HG03139 (cell line): ENCODE results near the gene PUM1.

Experiments used
- ATAC-seq: cut with Tn5 transposase; IDR thresholded peaks from one replicate; pipeline ENCODE4 v1.9.1; 2021; ENCODE audit not compliant: unreplicated experiment

Gene PUM1

DNA sequence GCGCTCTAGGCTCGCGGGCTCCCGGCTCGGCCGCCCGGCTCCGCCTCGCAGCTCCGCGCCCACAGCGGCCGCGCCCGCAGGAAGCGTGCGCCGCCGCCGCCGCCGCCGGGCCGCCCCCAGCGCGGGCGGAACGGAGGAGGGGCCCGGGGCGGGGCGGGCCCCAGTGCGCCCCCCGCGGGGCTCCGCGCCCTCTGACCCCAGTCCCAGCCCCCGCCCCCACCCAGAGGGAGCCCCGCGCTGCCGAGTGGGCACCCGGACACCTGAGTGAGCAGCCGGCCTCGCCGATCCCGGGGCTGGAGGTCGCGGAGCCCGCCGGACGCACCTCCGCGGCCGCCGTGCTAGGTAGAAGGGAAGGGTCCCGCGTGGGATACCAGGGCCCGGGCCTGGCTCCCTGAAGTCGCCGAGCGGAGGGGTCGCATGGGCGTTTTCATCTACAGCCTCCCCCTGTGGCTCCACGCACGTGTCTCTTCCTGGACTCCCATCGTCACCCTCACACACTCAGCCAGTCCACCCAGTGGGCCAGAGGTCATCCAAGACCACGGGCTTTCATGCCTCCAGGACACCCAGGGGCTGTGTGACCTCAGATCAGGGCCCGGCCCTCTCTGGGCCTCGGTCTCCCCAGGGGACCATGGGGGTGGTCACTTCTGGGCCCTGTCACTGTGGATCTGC, 156.7 kb downstream of the PUM1 start, which contains the start of gene SDC3:
Gene SDC3 (minus strand): TSS at position 63 of the 669 bp plus-strand sequence. CDS start 172 bp downstream, outside the sequence.
- no peak for ATAC-seq

DNA sequence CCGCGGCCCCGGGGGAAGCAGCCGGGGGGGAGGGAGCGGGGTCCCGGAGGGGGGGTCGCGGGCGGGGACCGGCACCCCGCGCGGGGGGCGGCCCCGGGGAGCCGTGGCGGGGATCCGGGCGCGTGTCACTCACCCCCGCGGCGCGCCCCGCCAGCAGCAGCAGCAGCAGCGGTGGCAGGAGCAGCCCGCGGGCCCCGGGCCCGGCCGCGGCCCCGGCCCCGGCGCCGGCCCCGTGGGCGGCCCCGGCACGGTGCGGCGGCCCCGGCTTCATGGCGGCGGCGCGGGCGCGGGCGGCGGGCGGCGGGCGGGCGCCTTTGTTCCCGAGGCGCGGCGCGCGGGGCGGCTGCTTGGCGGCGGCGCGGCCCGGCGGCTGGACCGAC, 157.2 kb downstream of the PUM1 start:
- no peak for ATAC-seq

DNA sequence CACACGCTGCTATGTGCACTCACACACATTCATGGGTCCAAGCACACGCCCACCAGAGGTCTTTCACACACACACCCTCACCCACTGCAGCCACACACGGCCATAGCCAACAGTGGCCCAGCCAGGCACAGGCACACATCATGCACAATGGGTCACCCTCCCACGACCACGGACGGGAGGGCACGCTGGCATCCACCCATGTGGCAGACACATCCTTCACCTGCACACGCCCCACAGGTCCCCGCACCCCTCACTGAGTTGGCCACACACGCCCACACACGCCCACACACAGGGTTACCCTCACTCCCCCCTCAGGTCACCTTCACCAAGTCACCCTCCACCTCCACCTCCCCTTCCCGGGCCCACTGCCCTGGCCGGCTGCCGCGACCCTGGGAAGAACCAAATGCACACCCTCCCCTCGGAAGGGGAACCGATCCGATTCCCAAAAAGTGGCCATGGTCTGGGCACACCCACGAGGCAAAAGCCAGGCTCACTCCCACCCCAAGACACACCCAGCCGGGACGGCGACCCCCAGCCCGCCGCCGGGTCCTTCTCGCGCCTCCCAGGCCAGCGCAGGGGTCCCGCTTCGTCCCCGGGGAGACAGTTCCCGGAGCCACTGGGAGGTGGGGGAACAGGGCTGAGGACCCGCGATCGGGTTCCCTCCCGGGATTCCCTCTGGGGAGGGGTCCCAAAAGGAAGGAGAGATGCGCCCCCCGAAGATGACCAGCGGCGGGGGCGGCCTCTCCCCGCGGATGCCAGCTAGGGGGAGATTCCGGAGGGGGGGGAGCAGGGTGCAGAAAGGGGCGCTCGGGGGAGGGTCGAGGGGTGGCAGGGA, 157.8 kb downstream of the PUM1 start:
- ATAC-seq: no peak

DNA sequence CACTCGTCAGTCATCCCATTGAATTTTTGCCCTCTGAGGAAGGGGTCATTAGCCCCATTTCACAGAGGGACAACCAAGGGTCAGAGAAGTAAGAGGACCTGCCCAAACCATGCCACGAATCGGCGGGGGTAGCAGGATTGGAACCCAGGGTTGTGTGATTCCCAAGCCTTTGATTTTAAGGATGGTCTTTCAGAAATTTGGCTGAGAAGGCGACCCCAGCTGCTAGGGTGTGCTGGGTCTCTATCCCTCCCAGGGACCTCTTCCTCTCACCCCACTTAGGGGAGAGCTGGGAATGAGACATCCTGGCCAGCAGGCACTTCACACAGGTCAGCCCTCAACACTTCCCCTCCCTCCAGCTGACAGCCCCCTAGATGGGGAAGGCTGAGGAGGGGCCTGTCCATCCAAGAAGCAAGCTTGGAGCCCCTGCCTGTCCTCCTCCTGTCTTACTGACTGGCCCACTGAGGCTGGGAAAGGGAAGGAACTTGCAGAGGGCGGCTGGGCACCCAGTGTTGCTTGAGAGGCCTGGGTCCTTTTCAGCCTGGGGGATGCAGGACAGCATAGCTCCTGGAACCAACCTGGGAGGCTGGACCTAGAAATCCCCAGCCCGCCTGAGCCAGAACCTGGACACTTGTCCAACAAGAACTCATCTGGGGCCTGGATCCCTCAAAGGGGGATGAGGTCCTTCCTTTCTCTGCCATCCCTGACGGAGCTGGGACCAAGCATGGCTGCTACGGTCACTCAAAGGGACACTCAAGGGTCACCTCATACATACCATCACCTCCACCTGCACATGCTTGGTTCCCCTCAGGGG, 158.7 kb downstream of the PUM1 start:
- no peak for ATAC-seq

DNA sequence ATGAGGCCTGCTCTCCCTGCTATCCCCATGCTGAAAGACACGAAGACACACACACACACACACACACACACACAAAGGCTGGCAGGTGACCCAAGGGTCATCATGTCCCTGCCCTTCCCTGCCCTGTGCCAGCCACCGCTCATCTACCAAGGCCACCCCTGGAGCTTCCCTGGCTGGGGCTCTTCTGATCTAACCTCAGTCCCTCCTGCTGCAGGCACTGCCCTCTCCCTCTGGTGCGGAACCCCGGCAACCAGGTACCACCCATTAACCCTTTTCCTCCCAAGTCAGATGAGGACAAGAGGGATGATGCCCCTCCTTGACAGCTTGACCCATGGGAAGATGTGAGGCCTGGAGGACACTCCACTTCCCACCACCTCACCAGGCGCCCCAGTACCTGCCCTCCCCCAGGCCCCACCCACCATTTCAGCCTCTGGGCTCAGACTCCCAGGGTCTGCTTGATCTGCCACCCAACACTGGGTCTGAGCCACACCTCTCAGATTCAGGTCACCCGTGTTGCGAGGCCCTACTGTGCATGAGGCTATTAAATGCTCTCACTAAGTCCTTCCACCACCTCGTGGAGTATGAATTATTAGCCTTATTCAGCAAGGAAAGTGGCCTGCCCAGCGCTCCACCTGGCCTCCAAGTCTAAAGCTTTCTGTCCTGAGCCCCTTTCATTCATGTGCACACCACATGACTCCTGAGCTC, 159.4 kb downstream of the PUM1 start:
- no peak for ATAC-seq

DNA sequence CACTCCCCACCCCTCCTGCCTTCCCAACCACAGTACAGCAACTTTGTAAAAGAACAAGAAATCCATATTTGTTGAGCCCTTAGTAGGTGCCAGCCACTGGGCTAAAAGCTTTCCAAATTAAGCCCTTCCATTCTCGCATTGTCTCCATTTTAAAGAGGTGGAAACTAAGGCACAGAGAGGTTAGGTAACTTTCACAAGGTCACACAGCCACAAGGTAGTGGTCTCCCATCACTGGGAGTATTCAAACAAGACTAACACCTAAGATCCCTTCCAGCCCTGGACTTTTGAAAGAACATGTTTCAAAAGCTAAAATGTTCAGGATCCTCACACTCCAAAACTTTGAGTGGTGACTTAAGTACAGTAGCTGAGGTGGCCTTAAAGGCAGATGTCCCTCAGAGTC, 160.1 kb downstream of the PUM1 start:
- no peak for ATAC-seq

DNA sequence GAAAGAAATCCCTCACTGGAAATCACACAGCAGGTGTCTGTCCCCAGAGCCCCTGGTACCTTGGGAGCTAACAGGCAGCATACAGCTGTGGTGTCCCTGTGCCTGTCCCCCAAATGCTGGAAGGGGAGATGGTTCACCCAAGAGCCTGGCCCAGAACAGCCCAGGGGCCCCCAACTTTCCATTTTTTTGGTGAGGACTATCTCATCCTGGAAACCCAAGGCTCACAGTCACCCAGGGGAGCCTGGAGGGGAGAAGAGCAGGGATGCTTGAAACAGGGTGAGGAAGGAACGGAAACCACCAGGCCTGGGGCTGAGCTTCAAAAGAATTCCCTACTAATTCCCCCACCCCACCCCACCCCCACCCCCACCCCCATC, 160.6 kb downstream of the PUM1 start:
- no peak for ATAC-seq

DNA sequence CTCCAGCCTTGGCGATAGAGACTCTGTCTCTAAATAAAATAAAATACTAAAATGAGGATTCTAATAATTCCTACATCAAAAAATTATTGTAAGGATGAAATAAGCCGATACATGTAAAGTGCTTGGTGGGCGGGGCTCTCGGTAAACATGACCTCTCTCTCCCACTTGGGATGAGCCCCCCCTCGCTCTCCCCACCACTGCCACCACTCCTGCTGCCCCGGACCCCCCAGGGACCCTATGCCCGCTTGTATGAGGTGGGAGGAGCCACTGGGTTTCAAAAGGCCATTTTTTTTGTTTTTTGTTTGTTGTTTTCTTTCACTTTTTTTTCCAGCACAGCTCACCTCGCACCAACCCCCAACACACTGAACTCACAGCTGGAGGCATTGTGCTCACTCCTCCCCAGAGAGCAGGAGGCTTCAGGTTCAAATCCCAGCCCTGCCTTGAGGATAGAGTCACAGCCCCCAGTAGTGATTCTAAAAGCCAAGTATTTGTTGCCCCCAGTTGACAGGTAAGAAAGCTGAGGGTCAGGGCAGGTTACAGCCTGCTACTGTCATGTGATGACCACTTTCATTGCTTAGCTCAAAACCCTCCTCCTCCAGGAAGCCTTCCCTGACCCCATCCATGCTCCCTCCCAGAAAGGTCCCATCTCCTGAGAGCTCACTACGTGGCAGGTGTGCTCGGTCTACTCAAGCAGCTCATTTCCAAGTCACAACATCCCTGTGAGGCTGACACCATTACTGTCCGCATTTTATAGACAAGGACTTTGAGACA, 161.1 kb downstream of the PUM1 start:
- no peak for ATAC-seq

DNA sequence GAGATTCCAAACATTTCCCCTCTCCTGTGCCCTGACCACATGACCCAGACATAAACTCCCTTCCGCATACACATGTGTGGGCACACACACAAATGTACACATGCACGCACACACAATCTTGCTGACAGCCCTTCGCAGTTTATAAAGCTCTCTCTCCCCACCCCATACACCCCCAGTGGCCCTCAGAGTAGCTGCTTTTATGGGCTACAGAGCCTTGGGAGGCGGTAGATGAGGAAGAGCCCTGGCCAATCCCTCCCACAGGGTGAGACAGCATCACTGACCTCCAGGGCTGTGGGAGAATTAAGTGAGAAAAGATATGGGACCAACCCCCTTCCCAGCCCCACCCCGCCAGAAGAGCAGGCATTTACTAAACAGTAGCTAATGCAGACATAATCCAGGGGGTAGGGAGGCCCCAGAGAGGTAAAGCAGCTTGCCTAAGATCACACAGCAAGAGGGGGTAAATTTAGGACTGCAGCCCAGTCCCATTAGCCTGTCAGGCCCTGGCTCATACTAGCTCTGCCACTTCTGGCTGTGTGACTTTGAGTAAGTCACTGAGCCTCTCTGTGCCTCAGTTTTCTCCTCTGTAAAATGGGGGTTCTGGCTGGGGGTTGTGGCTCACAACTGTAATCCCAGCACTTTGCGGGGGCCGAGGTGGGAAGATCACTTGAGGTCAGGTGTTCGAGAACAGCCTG, 162.0 kb downstream of the PUM1 start:
- ATAC-seq: no peak

DNA sequence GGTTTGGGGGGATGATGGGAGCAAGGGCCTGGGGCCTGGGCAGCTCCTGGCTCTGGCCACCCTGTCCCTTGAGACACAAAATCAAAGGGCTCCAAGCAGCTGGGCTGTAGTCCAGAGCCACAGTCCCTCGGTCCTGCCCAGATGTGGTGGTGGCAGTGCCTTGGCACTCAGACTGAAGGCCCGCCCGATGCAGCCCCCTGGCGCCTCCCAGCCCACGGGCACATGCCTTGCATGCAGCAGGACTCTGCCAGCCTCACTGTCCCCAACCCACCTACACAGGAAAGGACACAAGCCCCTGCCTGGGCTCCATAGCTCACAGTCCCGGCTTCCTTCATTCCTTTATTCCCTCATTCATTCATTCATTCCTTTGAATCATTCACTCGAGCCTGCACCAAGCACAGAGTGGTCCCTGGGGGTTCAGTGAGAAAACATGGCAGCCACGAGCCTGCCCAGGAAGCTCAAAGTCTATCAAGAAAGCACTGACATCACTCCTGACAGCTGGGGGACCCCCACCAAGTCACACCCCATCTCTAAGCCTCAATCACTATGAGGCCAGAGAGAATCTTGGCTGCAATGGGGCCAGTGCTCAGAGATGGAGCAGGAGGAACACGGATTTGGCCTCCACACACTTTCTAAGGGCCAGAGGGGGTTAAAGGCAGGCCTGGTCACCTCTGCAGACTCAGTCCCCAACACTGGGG, 162.8 kb downstream of the PUM1 start:
- no peak for ATAC-seq

DNA sequence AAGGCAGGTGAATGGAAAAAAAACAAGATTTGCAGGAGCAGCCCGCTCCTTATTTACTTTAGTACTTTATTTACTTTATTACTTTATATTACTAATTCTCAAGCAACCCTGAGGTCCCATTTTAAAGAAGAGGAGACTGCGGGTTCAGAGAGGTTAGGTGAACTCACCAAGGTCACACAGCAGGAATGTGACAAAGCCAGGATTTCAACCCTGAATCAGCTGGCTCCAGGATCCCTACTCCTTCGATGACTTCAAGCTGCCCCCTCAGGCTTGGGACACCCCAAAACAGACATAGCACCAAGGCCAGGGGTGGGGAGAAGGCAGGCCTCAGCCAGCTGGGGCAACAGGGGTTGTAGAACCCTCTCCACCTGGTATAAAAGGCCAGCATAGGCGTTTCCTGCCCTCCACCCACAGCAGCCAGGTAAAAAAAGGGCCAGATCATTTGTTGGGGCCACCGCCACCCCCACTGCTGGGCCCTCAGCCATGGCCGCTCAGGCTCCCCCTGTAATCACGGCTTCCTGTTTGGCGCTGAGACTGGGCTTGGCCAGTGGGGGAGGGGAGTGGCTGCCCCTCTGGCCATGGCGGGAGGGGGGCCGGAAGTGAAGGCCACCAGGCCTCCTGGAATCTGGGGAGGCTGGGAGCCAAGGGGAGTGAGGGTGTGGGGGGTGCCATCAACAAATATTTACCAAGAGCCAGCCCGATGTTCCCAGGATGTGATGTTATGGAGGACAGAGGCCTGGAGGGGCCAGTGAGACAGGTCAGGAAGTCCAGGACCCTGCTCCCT, 163.5 kb downstream of the PUM1 start:
- no peak for ATAC-seq

DNA sequence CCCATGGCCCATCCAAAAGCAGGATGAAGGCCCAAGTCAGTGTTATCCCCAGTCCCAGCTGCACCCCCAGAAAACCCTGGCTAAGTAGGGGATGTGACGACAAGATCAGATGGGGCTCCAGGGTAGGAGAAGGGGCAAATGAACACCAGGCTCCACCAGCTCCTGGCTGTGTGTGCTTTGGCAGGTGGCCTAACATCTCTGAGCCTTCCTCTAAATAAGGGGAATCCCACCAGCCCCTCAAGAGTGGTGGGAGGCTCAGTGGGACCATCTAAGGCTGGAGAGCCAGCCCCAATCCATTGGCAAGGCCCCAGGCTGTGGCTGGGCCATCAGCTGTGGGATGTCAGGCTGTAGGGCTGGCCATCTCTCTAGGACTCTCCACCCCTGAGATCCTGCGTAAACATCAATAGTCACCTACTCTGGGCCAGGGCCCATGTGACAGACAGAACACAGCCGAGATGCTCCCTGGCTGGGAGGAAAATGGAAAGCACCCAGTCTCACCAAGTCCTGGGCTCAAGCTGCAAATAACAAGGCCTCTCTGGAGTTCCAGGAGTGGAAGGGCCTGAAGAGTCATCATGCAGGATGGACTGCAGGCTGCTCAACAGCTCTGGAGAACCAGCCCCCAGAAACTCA, 164.5 kb downstream of the PUM1 start:
- ATAC-seq: no peak

DNA sequence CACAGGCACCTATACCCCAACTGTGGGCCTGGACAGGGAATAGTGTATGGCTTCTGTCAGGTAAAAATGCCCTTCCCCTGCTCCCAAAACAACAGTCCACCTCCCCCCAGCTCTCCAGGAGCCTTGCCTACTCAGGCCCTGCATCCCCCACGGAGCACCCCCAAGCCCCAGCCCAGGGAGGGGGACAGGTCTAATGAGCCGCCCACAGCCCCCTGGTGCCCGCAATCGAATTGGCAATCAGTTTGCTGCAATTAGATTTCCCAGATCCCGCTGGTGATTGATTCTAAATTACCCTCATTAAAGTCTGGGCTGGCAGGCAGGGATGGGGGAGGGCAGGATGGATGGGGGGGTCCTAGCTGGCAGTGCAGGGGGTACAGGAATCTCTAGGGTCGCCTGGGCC, 165.0 kb downstream of the PUM1 start:
- no peak for ATAC-seq

DNA sequence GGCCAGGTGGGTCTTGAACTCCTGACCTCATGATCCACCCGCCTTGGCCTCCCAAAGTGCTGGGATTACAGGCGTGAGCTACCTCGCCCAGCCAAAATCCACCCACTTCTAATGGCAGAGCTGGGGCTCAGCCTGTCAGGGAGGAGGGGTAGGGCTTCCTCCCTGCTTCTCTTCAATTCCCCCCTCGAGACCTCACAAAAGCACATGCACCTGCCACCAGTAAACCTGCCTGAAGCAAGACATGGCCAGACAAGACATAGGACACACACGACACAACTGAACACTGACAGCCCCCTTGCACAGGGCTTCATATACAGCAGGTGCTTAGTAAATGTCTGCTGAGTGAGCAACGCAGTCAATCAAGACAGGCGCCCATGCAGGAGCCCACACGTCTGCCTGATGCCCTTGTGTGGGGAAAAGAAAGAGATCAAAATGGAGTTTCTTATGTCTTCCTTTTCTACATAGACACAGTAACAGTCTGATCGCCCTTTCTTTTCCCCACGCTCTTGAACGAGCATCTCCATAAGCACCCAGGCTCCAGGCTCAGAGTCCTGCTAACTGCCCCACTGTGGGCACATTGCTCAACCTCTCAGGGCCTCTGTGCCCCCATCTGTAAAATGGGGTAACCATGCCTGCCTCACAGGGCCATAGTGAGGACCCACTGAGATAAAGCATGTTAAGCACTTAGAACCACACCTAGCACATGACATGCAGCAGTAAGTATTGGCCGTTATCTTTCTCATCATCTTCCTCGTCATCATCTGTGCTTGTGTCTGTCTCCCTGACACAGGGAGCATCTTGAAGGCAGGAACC, 165.7 kb downstream of the PUM1 start:
- ATAC-seq: no peak

DNA sequence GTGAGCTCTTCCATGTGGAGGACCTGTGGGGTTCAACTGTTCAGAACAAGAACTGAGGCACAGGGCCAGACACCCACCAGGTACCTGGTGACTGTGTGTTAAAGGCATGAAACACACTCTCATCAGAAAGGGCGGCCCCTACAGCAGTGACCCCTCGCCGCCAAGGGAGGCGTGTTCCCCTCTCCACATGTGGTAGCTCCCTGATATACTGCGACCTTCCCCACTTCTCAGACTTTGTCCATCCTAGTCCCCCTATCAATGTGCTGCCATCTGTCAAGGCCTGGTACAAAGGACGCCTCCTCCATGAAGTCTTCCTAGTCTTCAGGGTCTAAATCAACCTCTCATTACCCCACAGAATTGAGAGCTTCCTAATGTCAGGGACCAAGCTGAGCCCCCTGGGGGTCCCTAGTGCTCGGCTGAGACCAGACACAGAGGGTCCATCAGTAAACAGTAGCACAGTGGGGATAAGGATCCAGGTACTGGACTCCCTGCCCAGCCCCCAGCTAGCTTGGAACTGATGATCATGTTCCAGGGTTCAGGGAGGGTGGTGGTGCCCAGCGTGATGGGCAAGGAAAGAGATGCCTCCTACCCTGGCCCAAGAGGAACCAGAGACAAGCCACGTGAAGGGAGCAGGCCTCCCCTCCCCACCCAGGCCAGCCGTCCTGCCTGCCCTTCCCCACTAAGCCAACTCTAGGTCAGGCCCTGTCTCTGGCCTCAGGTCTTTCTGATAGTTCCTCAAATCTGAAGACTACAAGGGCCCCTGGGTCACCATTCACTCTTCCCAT, 167.3 kb downstream of the PUM1 start:
- ATAC-seq: no peak

DNA sequence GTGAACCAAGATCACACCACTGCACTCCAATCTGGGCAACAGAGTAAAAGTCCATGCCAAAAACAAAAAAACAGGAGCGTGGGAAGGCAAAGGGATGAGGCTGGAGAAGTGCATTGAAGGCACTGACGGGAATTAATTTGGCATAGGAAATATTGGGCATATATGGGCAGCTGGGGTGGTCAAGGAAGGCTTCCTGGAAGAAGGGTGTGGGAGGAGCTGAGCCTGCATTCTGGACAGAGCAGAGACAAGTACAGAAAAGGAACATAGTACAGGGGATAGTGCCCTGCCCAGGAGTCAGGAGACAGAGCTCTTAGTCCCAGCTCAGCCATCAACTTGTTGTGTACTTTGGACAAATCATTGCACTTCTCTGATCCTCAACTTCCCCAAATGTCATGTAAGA, 168.6 kb downstream of the PUM1 start:
- no peak for ATAC-seq
